ENCODE data around the gene TAS1R2.
"Not testable (repeated sequence)": the region's sequence is repeated elsewhere in the genome, so short reads cannot be mapped to it uniquely, and the experiment has no call there.

TAS1R2 gene

DNA sequence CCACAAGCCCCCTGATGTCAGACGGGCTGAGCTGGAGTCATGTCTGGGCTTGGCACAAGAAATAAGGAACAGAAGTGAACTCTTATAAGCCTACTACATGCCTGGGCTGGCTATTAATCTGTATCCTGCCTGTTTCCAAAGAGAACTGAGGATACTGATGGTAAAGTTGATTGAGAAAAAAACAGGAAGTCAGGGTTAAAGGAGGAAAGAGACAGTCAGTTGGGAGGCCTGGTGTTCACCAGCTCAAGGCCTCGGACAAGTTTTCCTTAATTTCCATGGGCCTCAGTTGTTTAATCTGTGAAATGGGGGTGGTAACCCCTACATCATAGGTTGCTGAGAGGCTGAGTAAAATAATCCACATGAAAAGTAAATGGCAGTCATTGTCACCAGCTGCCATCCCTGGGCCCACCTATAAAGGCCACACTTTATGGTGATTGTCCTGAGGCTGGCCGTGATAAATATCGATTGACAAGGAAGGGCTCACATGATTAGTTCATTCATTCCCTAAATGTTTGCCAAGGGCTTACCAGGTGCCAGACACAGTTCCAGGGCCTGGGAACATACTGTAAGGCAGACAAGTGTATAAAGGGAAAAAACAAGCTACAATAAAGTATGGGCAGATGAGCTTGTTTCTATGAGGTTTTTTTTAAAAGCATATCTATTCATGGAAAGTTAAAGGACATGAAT lies 40.0 kb upstream of the TAS1R2 start:
- no peaks in the 10 kb centered on the region for H3K27me3 ChIP-seq
- TF ChIP-seq, protein P1, sequence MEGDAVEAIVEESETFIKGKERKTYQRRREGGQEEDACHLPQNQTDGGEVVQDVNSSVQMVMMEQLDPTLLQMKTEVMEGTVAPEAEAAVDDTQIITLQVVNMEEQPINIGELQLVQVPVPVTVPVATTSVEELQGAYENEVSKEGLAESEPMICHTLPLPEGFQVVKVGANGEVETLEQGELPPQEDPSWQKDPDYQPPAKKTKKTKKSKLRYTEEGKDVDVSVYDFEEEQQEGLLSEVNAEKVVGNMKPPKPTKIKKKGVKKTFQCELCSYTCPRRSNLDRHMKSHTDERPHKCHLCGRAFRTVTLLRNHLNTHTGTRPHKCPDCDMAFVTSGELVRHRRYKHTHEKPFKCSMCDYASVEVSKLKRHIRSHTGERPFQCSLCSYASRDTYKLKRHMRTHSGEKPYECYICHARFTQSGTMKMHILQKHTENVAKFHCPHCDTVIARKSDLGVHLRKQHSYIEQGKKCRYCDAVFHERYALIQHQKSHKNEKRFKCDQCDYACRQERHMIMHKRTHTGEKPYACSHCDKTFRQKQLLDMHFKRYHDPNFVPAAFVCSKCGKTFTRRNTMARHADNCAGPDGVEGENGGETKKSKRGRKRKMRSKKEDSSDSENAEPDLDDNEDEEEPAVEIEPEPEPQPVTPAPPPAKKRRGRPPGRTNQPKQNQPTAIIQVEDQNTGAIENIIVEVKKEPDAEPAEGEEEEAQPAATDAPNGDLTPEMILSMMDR (IDR thresholded peaks at IDR 0.05) = no peak
- H3K36me3 ChIP-seq = peaks cover 0 to 13% (median 0%) of the 10 kb centered on the region in 3 donors
- no peak overlapping the region for H3K27ac ChIP-seq
- H3K9me3 ChIP-seq = no peaks in the 10 kb centered on the region
- peaks cover 0 to 30% (median 18%) of the 10 kb centered on the region in 4 donors for H3K4me1 ChIP-seq
- no peak for DNase-seq
- intact Hi-C loops (cut with DNase I; ENCODE audit: low total_unique reads) = loop anchor here (10.0 kb wide), 1 partner anchor 335 kb away; no protein-coding TSS in a partner anchor
- no peak overlapping the region for H3K4me3 ChIP-seq

DNA sequence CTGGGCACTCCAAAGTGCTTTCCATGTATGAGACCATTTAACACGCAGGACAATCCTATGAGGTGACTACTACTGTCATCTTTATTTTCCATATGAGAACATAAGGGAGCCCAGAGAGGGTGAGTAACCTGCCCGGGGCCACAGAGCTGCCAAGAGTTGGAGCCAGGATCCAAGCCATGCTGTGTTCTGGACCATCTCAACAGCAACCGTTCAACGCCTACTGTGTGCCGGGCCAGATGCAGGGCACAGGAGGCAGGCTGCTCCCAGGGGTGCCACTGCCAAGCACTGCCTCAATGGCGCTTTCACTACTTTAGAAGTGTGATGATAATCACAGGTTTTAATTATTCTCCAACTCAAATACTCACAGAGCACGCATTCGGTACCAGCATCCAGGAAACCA lies 39.1 kb upstream of the TAS1R2 start:
- Histone ChIP-seq H3K4me1 (peaks cover 0 to 24% (median 18%) of the 10 kb centered on the region in 4 donors), H3K27ac (no peak overlapping the region), H3K36me3 (peaks cover 0 to 12% (median 0%) of the 10 kb centered on the region in 3 donors), H3K4me3 (no peak overlapping the region), H3K9me3 (no peaks in the 10 kb centered on the region), H3K27me3 (no peaks in the 10 kb centered on the region)
- intact Hi-C loops (cut with DNase I; ENCODE audit: low total_unique reads) = no loop called here
- TF ChIP-seq, protein P1 (IDR thresholded peaks at IDR 0.05) = no peak
- no peak for DNase-seq

DNA sequence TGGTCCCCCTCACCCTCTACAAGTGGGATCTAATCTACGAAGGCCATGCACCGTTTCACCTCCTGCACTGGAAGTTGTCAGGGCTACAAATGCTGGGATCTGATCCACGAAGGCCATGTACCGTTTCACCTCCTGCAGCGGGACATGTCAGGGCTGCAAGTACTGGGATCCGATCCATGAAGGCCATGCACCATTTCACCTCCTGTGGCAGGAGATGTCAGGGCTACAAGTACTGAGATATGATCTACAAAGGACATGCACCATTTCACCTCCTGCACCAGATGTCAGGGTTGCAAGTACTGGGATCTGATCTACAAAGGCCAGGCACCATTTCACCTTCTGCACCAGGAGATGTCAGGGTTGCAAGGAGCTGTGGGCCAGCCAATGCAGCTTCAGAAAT lies 35.9 kb upstream of the TAS1R2 start:
- Histone ChIP-seq H3K36me3 (peaks cover 0 to 12% (median 0%) of the 10 kb centered on the region in 3 donors), H3K27me3 (no peaks in the 10 kb centered on the region), H3K4me1 (peaks cover 0 to 22% (median 17%) of the 10 kb centered on the region in 4 donors), H3K4me3 (no peak overlapping the region), H3K9me3 (no peaks in the 10 kb centered on the region), H3K27ac (no peak overlapping the region)
- DNase-seq = no peak
- TF ChIP-seq, protein P1 (IDR thresholded peaks at IDR 0.05) = no peak
- intact Hi-C loops (cut with DNase I; ENCODE audit: low total_unique reads) = no loop called here

DNA sequence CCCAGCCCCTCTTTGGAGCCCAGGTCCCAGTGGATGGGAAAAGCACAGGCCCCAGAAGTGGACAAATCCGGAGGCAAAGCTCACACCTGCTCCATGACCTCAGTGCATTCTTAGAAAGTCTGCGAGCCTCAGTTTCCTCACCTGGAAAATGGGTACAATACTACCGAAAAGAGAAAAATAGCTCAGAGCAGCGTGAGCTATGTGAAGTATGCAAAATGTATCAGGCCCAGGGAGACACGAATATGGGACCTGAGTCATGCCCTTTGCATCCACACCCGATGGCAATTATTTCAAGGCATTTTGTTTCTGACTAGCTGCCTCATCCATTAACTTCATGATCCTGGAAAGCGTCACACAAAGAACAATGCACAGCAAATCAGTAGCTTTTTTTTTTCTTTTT lies 33.7 kb upstream of the TAS1R2 start:
- Histone ChIP-seq H3K9me3 (no peaks in the 10 kb centered on the region), H3K36me3 (peaks cover 0 to 19% (median 6%) of the 10 kb centered on the region in 3 donors), H3K27me3 (no peaks in the 10 kb centered on the region), H3K4me3 (no peak overlapping the region), H3K4me1 (peaks cover 0 to 27% (median 20%) of the 10 kb centered on the region in 4 donors), H3K27ac (no peak overlapping the region)
- TF ChIP-seq, protein P1 (IDR thresholded peaks at IDR 0.05) = no peak
- intact Hi-C loops (cut with DNase I; ENCODE audit: low total_unique reads) = no loop called here
- no peak for DNase-seq

DNA sequence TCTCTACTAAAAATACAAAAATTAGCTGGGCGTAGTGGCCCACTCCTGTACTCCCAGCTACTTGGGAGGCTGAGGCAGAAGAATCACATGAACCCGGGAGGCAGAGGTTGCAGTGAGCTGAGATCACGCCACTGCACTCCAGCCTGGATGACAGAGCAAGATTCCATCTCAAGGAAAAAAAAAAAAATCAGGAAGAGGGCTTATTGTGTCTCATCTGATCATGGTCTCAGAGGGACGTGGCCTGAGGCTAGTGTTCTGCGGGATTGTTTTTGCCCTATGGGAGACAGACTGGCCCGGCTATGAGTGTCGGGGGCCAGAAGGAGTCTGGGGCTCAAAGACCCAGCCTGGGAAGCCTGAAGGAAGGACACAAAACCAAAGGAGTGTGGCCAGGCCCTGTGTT lies 32.4 kb upstream of the TAS1R2 start:
- Histone ChIP-seq H3K36me3 (peaks cover 0 to 15% (median 6%) of the 10 kb centered on the region in 3 donors), H3K4me1 (peaks cover 0 to 27% (median 20%) of the 10 kb centered on the region in 4 donors), H3K27ac (peak overlapping the region in 1 of 2 donors; percentile 71)
- H3K9me3 ChIP-seq; H3K27me3 ChIP-seq; DNase-seq; intact Hi-C loops (cut with DNase I; ENCODE audit: low total_unique reads); H3K4me3 ChIP-seq: not testable (repeated sequence)

DNA sequence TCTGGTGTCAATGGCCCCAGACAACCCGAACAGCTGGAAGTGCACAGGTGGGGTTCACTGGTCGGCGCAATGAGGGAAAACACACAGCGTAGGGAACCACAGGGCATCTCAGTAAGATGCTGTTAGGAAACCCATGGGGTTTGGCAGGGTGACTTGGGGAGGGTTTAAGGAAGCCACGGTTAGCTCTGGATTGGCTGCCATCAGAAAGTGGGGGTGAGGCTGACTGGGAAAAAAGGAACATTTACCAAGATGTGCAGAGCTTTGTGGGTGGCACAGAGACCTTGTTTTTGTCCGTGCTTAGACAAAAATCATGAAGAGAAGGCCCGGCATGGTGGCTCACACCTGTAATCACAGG lies 31.9 kb upstream of the TAS1R2 start:
- Histone ChIP-seq H3K9me3 (no peaks in the 10 kb centered on the region), H3K27me3 (no peaks in the 10 kb centered on the region), H3K36me3 (peaks cover 0 to 14% (median 6%) of the 10 kb centered on the region in 3 donors), H3K4me1 (peaks cover 0 to 27% (median 20%) of the 10 kb centered on the region in 4 donors), H3K27ac (peak overlapping the region; percentile 56 to 71), H3K4me3 (no peak overlapping the region)
- intact Hi-C loops (cut with DNase I; ENCODE audit: low total_unique reads) = no loop called here
- DNase-seq = no peak
- TF ChIP-seq, protein P1 (IDR thresholded peaks at IDR 0.05) = no peak
